GM12864 (cell line): Measurements from ENCODE around the gene DSTN.

ENCODE experiments used
- DNase-seq: peaks from one replicate; pipeline ENCODE4 v3.0.0-alpha.2; 2011; ENCODE audit warnings: low read depth
- H3K4me3 ChIP-seq: 2 replicates; pipeline ENCODE4 v1.5.1; 2011; ENCODE audit warnings: mild to moderate bottlenecking, low read depth, low read length, control low read depth
- CTCF ChIP-seq: IDR thresholded peaks from 2 replicates; pipeline ENCODE4 v1.5.1; 2011; ENCODE audit warnings: low read depth, mild to moderate bottlenecking, moderate library complexity, low read length, control low read depth, inconsistent platforms; ENCODE audit errors: missing control alignments

The DSTN gene

GRCh38 chr20:17633221-17633849 is 63.5 kb downstream of the DSTN start:
- H3K4me3 ChIP-seq = no peak overlapping the region
- DNase-seq = no peak
- TF ChIP-seq CTCF = no peak

GRCh38 chr20:17633850-17634500 is 64.1 kb downstream of the DSTN start:
- no peak for TF ChIP-seq CTCF
- no peak overlapping the region for H3K4me3 ChIP-seq
- no peak for DNase-seq

GRCh38 chr20:17634661-17635331 is 64.9 kb downstream of the DSTN start:
- TF ChIP-seq CTCF = no peak
- no peak for DNase-seq
- no peak overlapping the region for H3K4me3 ChIP-seq

- no peak for TF ChIP-seq CTCF
- DNase-seq = no peak
- no peak overlapping the region for H3K4me3 ChIP-seq
These were observed 65.7 kb downstream of the DSTN start for GRCh38 chr20:17635332-17636244.

- H3K4me3 ChIP-seq = no peak overlapping the region
- DNase-seq = no peak
- no peak for TF ChIP-seq CTCF
These were observed 66.9 kb downstream of the DSTN start for GRCh38 chr20:17636523-17637412.

GRCh38 chr20:17637413-17637780 is 67.5 kb downstream of the DSTN start:
- no peak for DNase-seq
- H3K4me3 ChIP-seq = no peak overlapping the region
- no peak for TF ChIP-seq CTCF
